ENCODE results near the gene ACTA2. TPM values are rescaled to one million over a fixed set of nuclear protein-coding genes. Genes with fewer than 3 reads are reported as not detected.

ACTA2 gene
- total RNA-seq, 1 experiment from 2014 or later, result 52.2 TPM

DNA sequence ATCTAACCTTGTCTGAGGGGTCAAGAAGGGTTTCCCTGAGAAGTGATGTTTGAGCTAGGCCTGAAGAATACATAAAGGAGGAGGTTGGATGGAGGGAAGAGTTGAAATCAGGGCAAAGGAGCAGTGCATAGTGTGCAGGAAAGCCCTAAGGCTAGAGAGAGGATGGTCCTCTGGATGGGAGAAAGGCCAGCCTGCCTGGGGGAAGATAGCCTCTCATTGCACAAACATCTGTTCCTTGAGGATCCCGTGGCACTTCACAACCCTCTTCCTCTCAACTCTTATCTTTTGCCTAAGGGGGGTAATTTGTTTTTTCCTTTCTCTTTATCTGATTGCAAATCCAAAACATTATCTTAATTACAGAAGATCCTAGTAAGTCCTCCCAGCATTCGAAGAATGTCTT lies 36.8 kb downstream of the ACTA2 start:
- no peaks in the 10 kb centered on the region for H3K9me3 ChIP-seq (ENCODE audit: low read depth, low read length, poor library complexity, severe bottlenecking)
- no TSS peak for BruUV-seq (replicated peaks)
- intact Hi-C loops (cut with micrococcal nuclease; ENCODE audit: unreplicated experiment), result no loop called here
- ChIA-PET CTCF (no interaction called here), POLR2A (ENCODE audit: low non-redundant PET) (no interaction called here)
- no peak overlapping the region for H3K4me3 ChIP-seq (ENCODE audit: low read depth, low read length, poor library complexity, severe bottlenecking)
- TF ChIP-seq, protein P1, sequence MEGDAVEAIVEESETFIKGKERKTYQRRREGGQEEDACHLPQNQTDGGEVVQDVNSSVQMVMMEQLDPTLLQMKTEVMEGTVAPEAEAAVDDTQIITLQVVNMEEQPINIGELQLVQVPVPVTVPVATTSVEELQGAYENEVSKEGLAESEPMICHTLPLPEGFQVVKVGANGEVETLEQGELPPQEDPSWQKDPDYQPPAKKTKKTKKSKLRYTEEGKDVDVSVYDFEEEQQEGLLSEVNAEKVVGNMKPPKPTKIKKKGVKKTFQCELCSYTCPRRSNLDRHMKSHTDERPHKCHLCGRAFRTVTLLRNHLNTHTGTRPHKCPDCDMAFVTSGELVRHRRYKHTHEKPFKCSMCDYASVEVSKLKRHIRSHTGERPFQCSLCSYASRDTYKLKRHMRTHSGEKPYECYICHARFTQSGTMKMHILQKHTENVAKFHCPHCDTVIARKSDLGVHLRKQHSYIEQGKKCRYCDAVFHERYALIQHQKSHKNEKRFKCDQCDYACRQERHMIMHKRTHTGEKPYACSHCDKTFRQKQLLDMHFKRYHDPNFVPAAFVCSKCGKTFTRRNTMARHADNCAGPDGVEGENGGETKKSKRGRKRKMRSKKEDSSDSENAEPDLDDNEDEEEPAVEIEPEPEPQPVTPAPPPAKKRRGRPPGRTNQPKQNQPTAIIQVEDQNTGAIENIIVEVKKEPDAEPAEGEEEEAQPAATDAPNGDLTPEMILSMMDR (conservative IDR thresholded peaks at IDR 0.05; ENCODE audit: low read depth, low read length), result no peak
- no peak for TF ChIP-seq EZH2 (IDR thresholded peaks at IDR 0.05; ENCODE audit: borderline replicate concordance, low read depth, low read length, poor library complexity, severe bottlenecking)
- H3K27ac ChIP-seq (ENCODE audit: low read depth, low read length, poor library complexity, severe bottlenecking), result no peak overlapping the region
- peaks cover 48% of the 10 kb centered on the region for H3K36me3 ChIP-seq (ENCODE audit: insufficient read depth, low read length, poor library complexity, severe bottlenecking)
- no peaks in the 10 kb centered on the region for H3K27me3 ChIP-seq (replicated peaks; ENCODE audit: insufficient read depth, low read depth, low read length, poor library complexity)
- DNase-seq (ENCODE audit: low spot score), result no peak
- peaks cover 33% of the 10 kb centered on the region for H3K4me1 ChIP-seq (ENCODE audit: insufficient read depth, low read length, poor library complexity, severe bottlenecking)

DNA sequence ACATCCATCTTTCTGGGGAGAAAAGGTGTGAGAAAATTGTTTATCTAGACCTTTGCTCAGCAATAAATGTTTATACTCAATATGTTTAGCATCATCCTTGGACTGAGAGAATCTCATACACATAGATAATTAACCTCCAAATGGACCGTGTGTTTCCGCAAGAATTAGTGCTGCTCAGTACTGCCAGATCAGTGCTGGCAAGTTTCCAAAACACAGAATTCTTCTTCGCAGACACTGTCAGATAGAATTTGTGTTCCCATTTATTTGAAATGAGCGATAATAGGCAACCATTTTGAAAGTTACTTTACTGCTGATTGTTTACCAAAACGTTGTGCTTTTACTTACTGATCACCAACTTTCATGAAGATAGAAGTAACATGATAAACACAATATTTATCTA lies 38.8 kb downstream of the ACTA2 start:
- peak overlapping the region; percentile 72 for H3K27ac ChIP-seq (ENCODE audit: low read depth, low read length, poor library complexity, severe bottlenecking)
- BruUV-seq (replicated peaks), result no TSS peak
- no peaks in the 10 kb centered on the region for H3K9me3 ChIP-seq (ENCODE audit: low read depth, low read length, poor library complexity, severe bottlenecking)
- intact Hi-C loops (cut with micrococcal nuclease; ENCODE audit: unreplicated experiment), result no loop called here
- TF ChIP-seq, protein P1 (conservative IDR thresholded peaks at IDR 0.05; ENCODE audit: low read depth, low read length), result no peak
- TF ChIP-seq EZH2 (IDR thresholded peaks at IDR 0.05; ENCODE audit: borderline replicate concordance, low read depth, low read length, poor library complexity, severe bottlenecking), result no peak
- CTCF ChIA-PET, result no interaction called here
- H3K4me3 ChIP-seq (ENCODE audit: low read depth, low read length, poor library complexity, severe bottlenecking), result no peak overlapping the region
- peaks cover 59% of the 10 kb centered on the region for H3K36me3 ChIP-seq (ENCODE audit: insufficient read depth, low read length, poor library complexity, severe bottlenecking)
- DNase-seq (ENCODE audit: low spot score), result peak; percentile 61
- H3K4me1 ChIP-seq (ENCODE audit: insufficient read depth, low read length, poor library complexity, severe bottlenecking), result peaks cover 33% of the 10 kb centered on the region
- POLR2A ChIA-PET (ENCODE audit: low non-redundant PET), result no interaction called here
- no peaks in the 10 kb centered on the region for H3K27me3 ChIP-seq (replicated peaks; ENCODE audit: insufficient read depth, low read depth, low read length, poor library complexity)

DNA sequence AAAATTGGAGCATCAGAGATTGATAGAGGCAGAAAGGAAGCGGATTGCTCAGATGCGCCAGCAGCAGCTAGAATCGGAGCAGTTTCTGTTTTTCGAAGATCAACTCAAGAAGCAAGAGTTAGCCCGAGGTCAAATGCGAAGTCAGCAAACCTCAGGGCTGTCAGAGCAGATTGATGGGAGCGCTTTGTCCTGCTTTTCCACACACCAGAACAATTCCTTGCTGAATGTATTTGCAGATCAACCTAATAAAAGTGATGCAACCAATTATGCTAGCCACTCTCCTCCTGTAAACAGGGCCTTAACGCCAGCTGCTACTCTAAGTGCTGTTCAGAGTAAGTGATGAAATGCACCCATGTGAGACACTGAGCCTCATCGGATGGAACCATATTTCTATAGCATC lies 39.4 kb downstream of the ACTA2 start:
- Histone ChIP-seq H3K4me1 (ENCODE audit: insufficient read depth, low read length, poor library complexity, severe bottlenecking) (peaks cover 33% of the 10 kb centered on the region), H3K9me3 (ENCODE audit: low read depth, low read length, poor library complexity, severe bottlenecking) (no peaks in the 10 kb centered on the region), H3K4me3 (ENCODE audit: low read depth, low read length, poor library complexity, severe bottlenecking) (no peak overlapping the region), H3K27me3 (replicated peaks; ENCODE audit: insufficient read depth, low read depth, low read length, poor library complexity) (no peaks in the 10 kb centered on the region), H3K36me3 (ENCODE audit: insufficient read depth, low read length, poor library complexity, severe bottlenecking) (peaks cover 58% of the 10 kb centered on the region), H3K27ac (ENCODE audit: low read depth, low read length, poor library complexity, severe bottlenecking) (peak overlapping the region; percentile 72)
- TF ChIP-seq, protein P1 (conservative IDR thresholded peaks at IDR 0.05; ENCODE audit: low read depth, low read length), result no peak
- no TSS peak for BruUV-seq (replicated peaks)
- DNase-seq (ENCODE audit: low spot score), result peak; percentile 60
- ChIA-PET POLR2A (ENCODE audit: low non-redundant PET) (no interaction called here), CTCF (no interaction called here)
- intact Hi-C loops (cut with micrococcal nuclease; ENCODE audit: unreplicated experiment), result no loop called here

Data from A673 (cell line).